ENCODE results near the gene KNDC1.

DNA sequence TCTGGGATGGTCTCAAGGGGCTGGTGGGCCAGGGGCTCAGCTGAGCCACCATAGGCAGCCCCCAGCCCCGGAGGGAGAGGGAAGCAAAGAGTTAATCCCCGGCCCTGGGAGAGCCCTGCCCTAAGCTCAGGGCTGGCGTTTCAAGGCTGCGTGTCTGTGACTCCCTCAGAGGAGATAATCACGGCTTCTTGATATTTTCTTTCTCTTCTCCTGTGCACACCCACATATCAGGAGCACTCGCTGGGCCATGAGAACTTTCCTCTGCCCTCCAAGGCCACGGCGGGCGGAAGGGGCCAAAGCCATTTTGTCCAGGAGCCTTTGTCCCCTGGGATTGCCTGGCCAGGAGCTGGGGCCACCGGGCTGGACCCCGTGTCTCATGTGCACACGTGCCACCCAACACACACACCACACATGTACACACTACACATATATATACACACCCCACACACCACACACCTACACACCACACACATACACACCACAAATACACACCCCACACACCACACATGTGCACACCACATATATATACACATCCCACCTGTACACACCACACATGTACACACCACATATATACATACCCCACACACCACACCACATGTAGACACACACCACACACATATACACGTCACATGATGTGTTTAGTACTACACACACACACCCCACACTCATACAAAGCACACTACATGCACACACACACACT is 94.6 kb downstream of the KNDC1 start:
- TF ChIP-seq POLR2A (IDR thresholded peaks at IDR 0.05; ENCODE audit: low read length), result no peak
- no peak for TF ChIP-seq GATA1 (IDR thresholded peaks at IDR 0.05; ENCODE audit: low read depth, low read length)

Data from erythroblast (primary cell).